Natural killer cell (primary cell): Measurements from ENCODE around the gene RBBP8NL. TPM values are rescaled to one million over a fixed set of nuclear protein-coding genes. Genes with fewer than 3 reads are reported as not detected.

Experiments used
- ATAC-seq, 3 donors: fragments of 150-1000 bp in 2 of 3; fragments of 200-7000 bp in 1 of 3; cut with Tn5 transposase; 1 replicate in 1 of 3; 2 replicates in 2 of 3; pipeline ENCODE4 v1.10.0; 2021; ENCODE audit warnings: mild to moderate bottlenecking in 2 of 3, moderate library complexity in 2 of 3
- DNase-seq, 2 donors: peaks; one replicate each; pipeline versions ENCODE4 v3.0.0 to v3.0.0-alpha.2; 2013 to 2021; ENCODE audit warnings: mixed read lengths in 1 of 2
- H3K27ac ChIP-seq: one replicate; pipeline ENCODE4 v1.5.1; 2013; ENCODE audit warnings: mild to moderate bottlenecking, low read length
- H3K27me3 ChIP-seq: one replicate; pipeline ENCODE4 v1.6.1; 2013; ENCODE audit warnings: low read length; ENCODE audit not compliant: control insufficient read depth, insufficient read depth
- H3K36me3 ChIP-seq: one replicate; pipeline ENCODE4 v1.6.1; 2013; ENCODE audit warnings: low read length; ENCODE audit not compliant: control insufficient read depth, insufficient read depth
- H3K4me1 ChIP-seq: one replicate; pipeline ENCODE4 v1.6.1; 2013; ENCODE audit warnings: low read length; ENCODE audit not compliant: control insufficient read depth, insufficient read depth
- H3K4me3 ChIP-seq: one replicate; pipeline ENCODE4 v1.5.1; 2013; ENCODE audit warnings: low read length
- H3K9me3 ChIP-seq: one replicate; pipeline ENCODE4 v1.6.1; 2013; ENCODE audit warnings: low read length; ENCODE audit not compliant: control insufficient read depth, insufficient read depth
- H3K27ac Mint-ChIP-seq, 2 donors: one replicate each; pipeline ENCODE4 v1.8.0; 2022; ENCODE audit warnings: mild to moderate bottlenecking in 2 of 2, mixed read lengths in 2 of 2, moderate library complexity in 1 of 2
- H3K27me3 Mint-ChIP-seq, 2 donors: one replicate each; pipeline ENCODE4 v1.8.0; 2022; ENCODE audit warnings: low read depth in 2 of 2, mixed read lengths in 2 of 2
- H3K36me3 Mint-ChIP-seq: one replicate; pipeline ENCODE4 v1.8.0; 2022; ENCODE audit warnings: mixed read lengths
- H3K4me1 Mint-ChIP-seq, 2 donors: one replicate each; pipeline ENCODE4 v1.8.0; 2022; ENCODE audit warnings: mixed read lengths in 2 of 2
- H3K4me3 Mint-ChIP-seq: one replicate; pipeline ENCODE4 v1.8.0; 2022; ENCODE audit warnings: mild to moderate bottlenecking, moderate library complexity, mixed read lengths
- H3K9me3 Mint-ChIP-seq, 2 donors: one replicate each; pipeline ENCODE4 v1.8.0; 2022; ENCODE audit warnings: mixed read lengths in 2 of 2
- CTCF ChIP-seq: fragments of 200-600 bp; IDR thresholded peaks from one replicate; pipeline ENCODE4 v1.8.0; 2022; ENCODE audit warnings: antibody characterized with exemption
- WGBS: methylation state at CpG from one replicate; pipeline ENCODE4 v1.1.7; 2013; ENCODE audit warnings: missing lambda C conversion rate; ENCODE audit not compliant: insufficient coverage; 5-methylcytosine and 5-hydroxymethylcytosine counted together
- intact Hi-C: fragments of 100-400 bp; cut with micrococcal nuclease; formaldehyde crosslinking; loops from one replicate; pipeline ENCODE4 v1.14.2; 2022
- total RNA-seq, 4 donors: library from RNA; stranded (reverse); fragments of 120-200 nt in 1 of 4; gene quantifications; one replicate each; pipeline versions ENCODE4 v1.2.3 to v1.2.4, GENCODE V29; 2013 to 2022

RBBP8NL gene
- total RNA-seq, 3 donors from 2014 or later (not counting 1 experiment from before 2014, with no cell fraction given), result not detected

GRCh38 chr20:62393830-62394229 lies 33.5 kb downstream of the RBBP8NL start:
- no peaks in the 10 kb centered on the region for H3K27me3 ChIP-seq
- 96% methylated on average over 24 of the region's 24 CpGs for WGBS

GRCh38 chr20:62393335-62393665 lies 34.0 kb downstream of the RBBP8NL start:
- H3K4me3 ChIP-seq, result no peak overlapping the region
- no peaks in the 10 kb centered on the region for H3K9me3 ChIP-seq
- peaks cover 0 to 3% of the 10 kb centered on the region in 2 donors for H3K9me3 Mint-ChIP-seq
- peaks cover 2% of the 10 kb centered on the region for H3K4me1 ChIP-seq
- H3K27me3 ChIP-seq, result no peaks in the 10 kb centered on the region
- intact Hi-C loops, result no loop called here
- no peaks in the 10 kb centered on the region for H3K36me3 Mint-ChIP-seq
- ATAC-seq (no peak), DNase-seq (no peak)
- WGBS, result 86% methylated on average over 12 of the region's 12 CpGs
- H3K27ac ChIP-seq, result no peak overlapping the region
- no peak overlapping the region for H3K4me3 Mint-ChIP-seq
- no peak for TF ChIP-seq CTCF
- H3K27me3 Mint-ChIP-seq, result no peaks in the 10 kb centered on the region
- peaks cover 8 to 15% of the 10 kb centered on the region in 2 donors for H3K4me1 Mint-ChIP-seq
- H3K27ac Mint-ChIP-seq, result no peak overlapping the region
- H3K36me3 ChIP-seq, result peaks cover 24% of the 10 kb centered on the region

More at GRCh38 chr20:62393830-62394229, 33.5 kb downstream of the RBBP8NL start:
- H3K9me3 Mint-ChIP-seq, result peaks cover 0 to 3% of the 10 kb centered on the region in 2 donors
- no peaks in the 10 kb centered on the region for H3K9me3 ChIP-seq
- no peaks in the 10 kb centered on the region for H3K4me1 ChIP-seq
- H3K27ac Mint-ChIP-seq, result no peak overlapping the region
- H3K36me3 Mint-ChIP-seq, result no peaks in the 10 kb centered on the region
- peaks cover 18% of the 10 kb centered on the region for H3K36me3 ChIP-seq
- peaks cover 8 to 14% of the 10 kb centered on the region in 2 donors for H3K4me1 Mint-ChIP-seq
- H3K27me3 Mint-ChIP-seq, result no peaks in the 10 kb centered on the region
- H3K27ac ChIP-seq, result no peak overlapping the region
- H3K4me3 Mint-ChIP-seq, result no peak overlapping the region
- TF ChIP-seq CTCF, result no peak
- ATAC-seq (no peak), DNase-seq (no peak)
- intact Hi-C loops, result no loop called here
- no peak overlapping the region for H3K4me3 ChIP-seq

GRCh38 chr20:62392621-62393334 lies 34.6 kb downstream of the RBBP8NL start:
- no peaks in the 10 kb centered on the region for H3K27me3 Mint-ChIP-seq
- WGBS, result 94% methylated on average over 20 of the region's 21 CpGs

More at GRCh38 chr20:62392621-62393334, 34.6 kb downstream of the RBBP8NL start:
- peaks cover 27% of the 10 kb centered on the region for H3K36me3 ChIP-seq
- no peak for TF ChIP-seq CTCF
- DNase-seq (no peak), ATAC-seq (no peak)
- no peaks in the 10 kb centered on the region for H3K27me3 ChIP-seq
- no peaks in the 10 kb centered on the region for H3K9me3 ChIP-seq
- H3K4me3 Mint-ChIP-seq, result no peak overlapping the region
- no peak overlapping the region for H3K27ac Mint-ChIP-seq
- H3K27ac ChIP-seq, result no peak overlapping the region
- H3K4me1 Mint-ChIP-seq, result peaks cover 12 to 20% of the 10 kb centered on the region in 2 donors
- H3K4me3 ChIP-seq, result no peak overlapping the region
- H3K9me3 Mint-ChIP-seq, result no peaks in the 10 kb centered on the region
- peaks cover 7% of the 10 kb centered on the region for H3K4me1 ChIP-seq
- no peaks in the 10 kb centered on the region for H3K36me3 Mint-ChIP-seq
- intact Hi-C loops, result no loop called here
